Stomach (tissue), 4 donors: ENCODE data around the gene LRFN3.

Source experiments
- CTCF ChIP-seq, 7 experiments: fragments of 450-650 bp in 4 of 7; fragments of 200-600 bp in 3 of 7; sonication (generic) in 3 of 7; IDR thresholded peaks; one replicate each; pipeline ENCODE4 v1.5.1; 2016 to 2019; ENCODE audit warnings: antibody characterized with exemption in 7 of 7, control low read depth in 2 of 7, mild to moderate bottlenecking in 1 of 7
- EP300 ChIP-seq: sonication (generic); formaldehyde crosslinking; IDR thresholded peaks from one replicate; pipeline ENCODE4 v1.6.1; 2017; ENCODE audit warnings: antibody characterized with exemption
- POLR2A ChIP-seq, 4 donors: fragments of 450-650 bp; IDR thresholded peaks; one replicate each; pipeline ENCODE4 v1.6.1; 2016; ENCODE audit warnings: antibody characterized with exemption in 4 of 4, control low read depth in 2 of 4, mild to moderate bottlenecking in 1 of 4, moderate library complexity in 1 of 4
- POLR2AphosphoS5 ChIP-seq, 3 donors: sonication (generic); formaldehyde crosslinking; IDR thresholded peaks; one replicate each; pipeline ENCODE4 v1.6.1; 2016; ENCODE audit warnings: antibody characterized with exemption in 3 of 3

GRCh38 chr19:35901055-35901644 is 35.0 kb upstream of the LRFN3 start:
- TF ChIP-seq CTCF (IDR thresholded peaks at IDR 0.05) (no peak), POLR2A (IDR thresholded peaks at IDR 0.05) (no peak), POLR2AphosphoS5 (IDR thresholded peaks at IDR 0.05) (no peak), EP300 (no peak)
